GM12873 (cell line): Measurements from ENCODE around the gene PDE6C.
A peak's percentile ranks its signal among the peaks of the same experiment; 100 is the strongest.

Experiments used
- TF ChIP-seq, protein P1 (sequence below): IDR thresholded peaks from 2 replicates; pipeline ENCODE4 v1.5.1; 2012; ENCODE audit warnings: low read depth, mild to moderate bottlenecking, moderate library complexity, low read length, control low read depth; ENCODE audit not compliant: insufficient read depth; ENCODE audit errors: missing control alignments

PDE6C gene

DNA sequence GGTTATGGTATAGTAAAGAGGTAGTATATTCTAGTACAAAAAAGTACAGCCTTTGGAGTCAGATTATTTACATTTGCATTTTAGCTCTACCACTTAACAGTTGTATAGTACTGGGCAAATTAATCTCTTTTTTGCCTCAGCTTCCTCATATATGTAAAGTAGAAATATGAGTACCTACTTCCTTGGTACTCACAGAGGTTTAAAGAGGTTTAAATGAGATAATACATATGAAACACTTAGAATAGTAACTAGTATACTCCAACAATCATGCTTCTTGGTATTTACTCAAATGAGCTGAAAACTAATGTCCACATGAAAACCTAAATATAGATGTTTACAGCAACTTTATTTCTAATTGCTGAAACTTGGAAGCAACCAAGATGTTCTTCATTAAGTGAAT is 75.4 kb downstream of the PDE6C start:
- TF ChIP-seq, protein P1, sequence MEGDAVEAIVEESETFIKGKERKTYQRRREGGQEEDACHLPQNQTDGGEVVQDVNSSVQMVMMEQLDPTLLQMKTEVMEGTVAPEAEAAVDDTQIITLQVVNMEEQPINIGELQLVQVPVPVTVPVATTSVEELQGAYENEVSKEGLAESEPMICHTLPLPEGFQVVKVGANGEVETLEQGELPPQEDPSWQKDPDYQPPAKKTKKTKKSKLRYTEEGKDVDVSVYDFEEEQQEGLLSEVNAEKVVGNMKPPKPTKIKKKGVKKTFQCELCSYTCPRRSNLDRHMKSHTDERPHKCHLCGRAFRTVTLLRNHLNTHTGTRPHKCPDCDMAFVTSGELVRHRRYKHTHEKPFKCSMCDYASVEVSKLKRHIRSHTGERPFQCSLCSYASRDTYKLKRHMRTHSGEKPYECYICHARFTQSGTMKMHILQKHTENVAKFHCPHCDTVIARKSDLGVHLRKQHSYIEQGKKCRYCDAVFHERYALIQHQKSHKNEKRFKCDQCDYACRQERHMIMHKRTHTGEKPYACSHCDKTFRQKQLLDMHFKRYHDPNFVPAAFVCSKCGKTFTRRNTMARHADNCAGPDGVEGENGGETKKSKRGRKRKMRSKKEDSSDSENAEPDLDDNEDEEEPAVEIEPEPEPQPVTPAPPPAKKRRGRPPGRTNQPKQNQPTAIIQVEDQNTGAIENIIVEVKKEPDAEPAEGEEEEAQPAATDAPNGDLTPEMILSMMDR, result no peak

DNA sequence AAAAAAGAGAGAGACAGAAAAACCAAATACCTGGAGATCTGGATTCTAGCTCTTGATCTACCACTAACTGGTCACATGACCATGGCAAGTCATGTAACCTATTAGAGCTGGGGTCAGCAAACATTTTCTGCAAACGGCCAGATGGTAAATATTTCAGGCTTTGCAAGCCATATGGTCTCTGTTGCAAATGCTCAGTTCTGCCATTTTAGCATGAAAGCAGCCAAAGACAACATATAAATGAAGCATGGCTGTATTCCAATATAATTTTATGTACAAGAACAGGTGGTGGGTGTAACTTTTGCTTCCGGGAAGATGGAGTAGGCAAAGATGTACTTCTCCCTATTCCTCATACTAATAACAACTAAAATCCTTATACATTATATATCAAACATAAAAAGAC is 83.4 kb downstream of the PDE6C start:
- TF ChIP-seq, protein P1, result no peak

DNA sequence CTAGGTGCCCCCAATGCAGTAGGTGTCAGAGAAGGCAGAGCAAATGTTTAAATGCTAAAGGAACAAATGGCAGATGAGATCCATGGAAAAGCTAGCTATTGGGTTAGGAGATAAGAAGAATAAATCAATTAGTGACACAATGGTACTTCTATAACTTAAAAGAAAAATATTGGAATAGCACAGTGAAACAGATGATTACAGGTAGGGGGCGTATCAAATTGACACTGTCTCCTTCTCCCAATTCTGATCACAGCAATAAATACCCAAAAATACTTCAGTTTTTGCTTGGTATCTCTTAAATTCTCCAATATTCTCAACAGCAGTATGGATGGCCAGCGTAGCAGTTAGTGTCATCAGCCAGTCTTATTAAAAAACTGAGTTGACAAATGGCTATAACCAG is 84.9 kb downstream of the PDE6C start:
- TF ChIP-seq, protein P1, result peak; percentile 30

DNA sequence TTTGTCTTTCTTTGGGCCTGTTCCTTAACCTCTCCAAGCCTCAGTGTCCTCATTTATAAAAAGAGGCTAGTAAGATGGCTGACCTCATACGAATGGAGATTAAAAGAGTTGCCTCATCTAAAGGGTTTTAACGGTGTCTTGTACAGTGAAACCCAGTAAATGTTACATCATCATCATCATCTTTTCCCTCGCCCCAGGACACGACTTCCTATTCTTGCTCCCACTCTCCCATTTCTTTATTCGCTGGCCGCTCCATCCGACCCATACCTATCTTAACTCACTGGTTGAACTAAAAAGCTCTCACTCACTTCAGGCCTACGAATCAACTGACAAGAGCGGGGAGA is 89.5 kb downstream of the PDE6C start:
- TF ChIP-seq, protein P1, result no peak

DNA sequence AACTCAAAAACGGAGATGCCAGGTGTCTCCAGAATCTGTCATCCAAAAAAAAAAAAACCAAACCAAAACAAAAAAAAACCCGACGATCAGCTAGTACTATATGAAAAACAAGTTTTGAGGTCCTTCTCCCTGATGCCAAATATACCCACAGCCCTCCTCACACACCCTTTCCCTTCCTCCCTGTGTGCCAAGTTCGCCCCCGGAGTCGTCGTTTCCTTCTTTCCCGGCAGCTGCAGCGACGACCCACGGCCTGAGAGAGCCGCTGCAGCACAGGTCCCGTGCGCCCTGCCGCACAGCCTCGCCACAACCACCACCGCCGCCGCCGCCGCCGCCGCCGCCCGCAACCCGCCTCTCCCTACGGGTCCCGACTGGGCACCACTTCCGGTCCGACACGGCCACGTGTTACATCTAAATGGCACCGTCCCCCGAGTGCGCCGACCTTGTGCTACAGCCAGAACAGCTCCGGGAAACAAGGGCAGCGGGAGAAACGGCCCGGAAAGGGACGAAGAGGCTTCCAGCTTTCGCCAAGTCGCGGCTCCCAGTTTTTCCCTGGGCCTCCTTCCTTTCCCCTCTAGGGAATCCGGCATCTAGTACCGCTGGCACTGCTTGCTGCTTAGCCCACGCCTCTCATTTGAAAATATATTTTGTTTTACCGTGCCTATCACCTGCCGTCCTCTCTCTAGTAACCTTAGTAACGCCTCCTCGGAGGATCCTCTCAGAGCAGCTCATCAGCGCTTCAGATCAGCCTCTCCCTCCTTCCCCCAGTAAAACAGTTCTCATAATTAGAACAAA is 90.1 kb downstream of the PDE6C start, which contains the start of gene FRA10AC1:
FRA10AC1 (minus strand) TSS at position 383 of the 792 bp plus-strand sequence. CDS start 2,486 bp downstream, outside the sequence.
- TF ChIP-seq, protein P1, result peak; percentile 46

DNA sequence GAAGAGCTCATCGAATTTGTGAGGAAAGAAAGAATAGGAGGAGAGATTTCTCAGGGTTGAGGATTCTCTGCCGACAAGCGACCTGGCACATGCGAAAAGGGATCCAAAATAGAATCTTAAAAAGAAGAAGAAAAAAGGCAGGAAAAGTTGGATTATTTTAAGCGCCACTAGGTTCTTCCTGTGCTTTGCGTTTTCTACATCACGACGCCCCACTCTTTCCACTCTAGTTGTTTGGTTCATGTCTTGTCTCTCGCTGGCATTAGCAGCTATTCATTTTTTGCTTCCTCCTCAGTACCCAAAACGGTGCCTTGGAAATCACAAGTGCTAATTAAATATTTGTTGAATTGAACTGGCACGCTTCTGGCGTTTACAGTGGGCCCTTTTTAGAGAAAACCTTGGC is 90.7 kb downstream of the PDE6C start:
- TF ChIP-seq, protein P1, result no peak

DNA sequence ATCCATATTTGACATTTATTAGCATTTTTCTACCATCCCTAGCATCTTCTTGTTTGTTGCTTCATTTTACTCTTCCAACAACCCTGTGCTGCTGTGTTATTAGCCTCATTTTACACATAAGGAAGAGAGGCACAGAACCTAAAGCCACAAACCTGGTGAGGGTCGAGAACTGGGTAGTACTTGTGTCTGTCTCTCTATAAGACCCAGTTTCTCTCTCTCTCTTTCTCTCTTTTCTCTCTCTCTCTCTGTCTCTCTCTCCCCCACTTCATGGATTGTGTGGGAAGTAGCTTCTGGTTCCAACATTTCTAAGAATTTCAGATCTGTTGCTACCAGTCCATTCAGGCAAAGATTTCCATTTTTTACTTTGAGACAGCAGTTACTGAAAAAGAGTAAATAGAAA is 91.5 kb downstream of the PDE6C start:
- TF ChIP-seq, protein P1, result no peak
